HEK293 (cell line): ENCODE data around the gene GRB7.

Experiments used
- CTCF ChIA-PET: fragments of 350-600 bp; formaldehyde crosslinking; extraction: SDS; loops from one replicate; lab custom pipeline; 2021; ENCODE audit warnings: antibody characterized with exemption; lab: Yijun Ruan, JAX
- POLR2A ChIA-PET: fragments of 300-600 bp; formaldehyde crosslinking; extraction: SDS; loops from one replicate; lab custom pipeline; 2020; ENCODE audit warnings: antibody characterized with exemption, inconsistent platforms; lab: Yijun Ruan, JAX
- H3K27ac ChIP-seq: fragments of 200-500 bp; sonication (Bioruptor generic); 2 replicates; pipeline ENCODE4 v1.5.1; 2014; ENCODE audit warnings: low read depth, low read length, control low read depth, inconsistent platforms; ENCODE audit errors: extremely low read depth
- H3K36me3 ChIP-seq, 2 experiments: fragments of 200-500 bp in 1 of 2; sonication (Bioruptor generic) in 1 of 2; 1 replicate in 1 of 2; 2 replicates in 1 of 2; pipeline ENCODE4 v1.5.1; 2014 to 2017; ENCODE audit warnings: inconsistent platforms in 2 of 2, low read length in 2 of 2; ENCODE audit not compliant: control insufficient read depth in 2 of 2, insufficient read depth in 1 of 2
- H3K4me1 ChIP-seq: fragments of 200-500 bp; sonication (Bioruptor generic); 2 replicates; pipeline ENCODE4 v1.5.1; 2014; ENCODE audit warnings: mild to moderate bottlenecking, low read length, inconsistent platforms; ENCODE audit not compliant: control insufficient read depth, insufficient read depth
- H3K4me3 ChIP-seq: 2 replicates; pipeline ENCODE4 v1.5.1; 2011; ENCODE audit warnings: low read depth, mild to moderate bottlenecking, control low read depth, low read length, moderate library complexity
- H3K9me3 ChIP-seq: fragments of 200-500 bp; sonication (Bioruptor generic); 2 replicates; pipeline ENCODE4 v1.5.1; 2014; ENCODE audit warnings: low read depth, low read length, inconsistent platforms; ENCODE audit not compliant: control insufficient read depth, insufficient read depth
- FEZF1 ChIP-seq: fragments of 450-650 bp; formaldehyde crosslinking; IDR thresholded peaks from 2 replicates; pipeline ENCODE4 v1.5.1; 2016; ENCODE audit warnings: missing biosample characterization, missing genetic modification characterization
- GLI4 ChIP-seq: fragments of 450-650 bp; formaldehyde crosslinking; IDR thresholded peaks from 2 replicates; pipeline ENCODE4 v1.5.1; 2016; ENCODE audit warnings: missing biosample characterization, missing genetic modification characterization
- KLF1 ChIP-seq: fragments of 450-650 bp; formaldehyde crosslinking; IDR thresholded peaks from 2 replicates; pipeline ENCODE4 v1.5.1; 2016; ENCODE audit warnings: missing biosample characterization, missing genetic modification characterization
- MYNN ChIP-seq: fragments of 450-650 bp; formaldehyde crosslinking; IDR thresholded peaks from 2 replicates; pipeline ENCODE4 v1.5.1; 2016; ENCODE audit warnings: missing biosample characterization, missing genetic modification characterization, borderline replicate concordance
- SALL2 ChIP-seq: fragments of 450-650 bp; formaldehyde crosslinking; IDR thresholded peaks from 2 replicates; pipeline ENCODE4 v1.5.0; 2017; ENCODE audit warnings: missing biosample characterization, mild to moderate bottlenecking, missing genetic modification characterization, borderline replicate concordance
- SP3 ChIP-seq: fragments of 450-650 bp; formaldehyde crosslinking; IDR thresholded peaks from 2 replicates; pipeline ENCODE4 v1.5.1; 2016; ENCODE audit warnings: missing biosample characterization, missing genetic modification characterization
- ZIC2 ChIP-seq: fragments of 450-650 bp; formaldehyde crosslinking; IDR thresholded peaks from 2 replicates; pipeline ENCODE4 v1.5.1; 2016; ENCODE audit warnings: missing biosample characterization, missing genetic modification characterization
- ZNF155 ChIP-seq: fragments of 450-650 bp; formaldehyde crosslinking; IDR thresholded peaks from 2 replicates; pipeline ENCODE4 v1.5.1; 2016; ENCODE audit warnings: missing biosample characterization, missing genetic modification characterization
- ZNF16 ChIP-seq: fragments of 450-650 bp; formaldehyde crosslinking; IDR thresholded peaks from 2 replicates; pipeline ENCODE4 v1.5.1; 2016; ENCODE audit warnings: low read depth, missing biosample characterization, missing genetic modification characterization
- ZNF223 ChIP-seq: fragments of 450-650 bp; formaldehyde crosslinking; IDR thresholded peaks from 2 replicates; pipeline ENCODE4 v1.5.1; 2016; ENCODE audit warnings: missing biosample characterization, missing genetic modification characterization
- ZNF292 ChIP-seq: fragments of 450-650 bp; formaldehyde crosslinking; IDR thresholded peaks from 2 replicates; pipeline ENCODE4 v1.5.1; 2016; ENCODE audit warnings: low read depth, missing biosample characterization, missing genetic modification characterization, borderline replicate concordance
- ZNF335 ChIP-seq: fragments of 450-650 bp; formaldehyde crosslinking; conservative IDR thresholded peaks from 2 replicates; pipeline ENCODE4 v1.5.1; 2016; ENCODE audit warnings: missing biosample characterization, missing genetic modification characterization
- ZNF354C ChIP-seq: fragments of 450-650 bp; formaldehyde crosslinking; IDR thresholded peaks from 2 replicates; pipeline ENCODE4 v1.5.1; 2016; ENCODE audit warnings: missing biosample characterization, missing genetic modification characterization, low read depth, borderline replicate concordance
- ZNF394 ChIP-seq: fragments of 450-650 bp; formaldehyde crosslinking; IDR thresholded peaks from 2 replicates; pipeline ENCODE4 v1.5.1; 2016; ENCODE audit warnings: missing biosample characterization, missing genetic modification characterization, mild to moderate bottlenecking, moderate library complexity, borderline replicate concordance
- ZNF473 ChIP-seq: fragments of 450-650 bp; formaldehyde crosslinking; IDR thresholded peaks from 2 replicates; pipeline ENCODE4 v1.5.1; 2017; ENCODE audit warnings: missing biosample characterization, missing genetic modification characterization
- ZNF48 ChIP-seq: fragments of 450-650 bp; formaldehyde crosslinking; IDR thresholded peaks from 2 replicates; pipeline ENCODE4 v1.5.1; 2016; ENCODE audit warnings: missing biosample characterization, missing genetic modification characterization
- ZNF610 ChIP-seq: fragments of 450-650 bp; formaldehyde crosslinking; IDR thresholded peaks from 2 replicates; pipeline ENCODE4 v1.5.1; 2016; ENCODE audit warnings: missing biosample characterization, missing genetic modification characterization, borderline replicate concordance
- ZNF621 ChIP-seq: fragments of 450-650 bp; formaldehyde crosslinking; IDR thresholded peaks from 2 replicates; pipeline ENCODE4 v1.5.1; 2017; ENCODE audit warnings: missing biosample characterization, missing genetic modification characterization
- ZNF623 ChIP-seq: fragments of 450-650 bp; formaldehyde crosslinking; IDR thresholded peaks from 2 replicates; pipeline ENCODE4 v1.5.1; 2016; ENCODE audit warnings: missing biosample characterization, missing genetic modification characterization
- ZNF776 ChIP-seq: fragments of 450-650 bp; formaldehyde crosslinking; IDR thresholded peaks from 2 replicates; pipeline ENCODE4 v1.5.0; 2017; ENCODE audit warnings: missing biosample characterization, missing genetic modification characterization, borderline replicate concordance
- TF ChIP-seq, protein P1 (sequence below): fragments of 450-650 bp; formaldehyde crosslinking; IDR thresholded peaks from 2 replicates; pipeline ENCODE4 v1.5.1; 2017; ENCODE audit warnings: missing biosample characterization, mild to moderate bottlenecking, missing genetic modification characterization, moderate library complexity
- TF ChIP-seq, protein P2 (sequence below): fragments of 450-650 bp; formaldehyde crosslinking; optimal IDR thresholded peaks from 2 replicates; pipeline ENCODE3; 2016; ENCODE audit warnings: missing biosample characterization, mild to moderate bottlenecking, missing genetic modification characterization
- TF ChIP-seq, protein P3 (sequence below): fragments of 450-650 bp; formaldehyde crosslinking; IDR thresholded peaks from 2 replicates; pipeline ENCODE4 v1.5.1; 2016; ENCODE audit warnings: missing biosample characterization, missing genetic modification characterization
- TF ChIP-seq, protein P4 (sequence below): fragments of 450-650 bp; IDR thresholded peaks from 2 replicates; pipeline ENCODE4 v1.5.1; 2018; ENCODE audit warnings: missing biosample characterization, mild to moderate bottlenecking, missing genetic modification characterization
- TF ChIP-seq, protein P5 (sequence below): fragments of 450-650 bp; formaldehyde crosslinking; IDR thresholded peaks from 2 replicates; pipeline ENCODE4 v1.5.1; 2016; ENCODE audit warnings: missing biosample characterization, missing genetic modification characterization
- TF ChIP-seq, protein P6 (sequence below): fragments of 450-650 bp; IDR thresholded peaks from 2 replicates; pipeline ENCODE4 v1.5.1; 2018; ENCODE audit warnings: missing biosample characterization, missing genetic modification characterization
- TF ChIP-seq, protein P7 (sequence below): fragments of 450-650 bp; formaldehyde crosslinking; IDR thresholded peaks from 2 replicates; pipeline ENCODE4 v1.5.1; 2017; ENCODE audit warnings: missing biosample characterization, missing genetic modification characterization

GRB7 gene

DNA sequence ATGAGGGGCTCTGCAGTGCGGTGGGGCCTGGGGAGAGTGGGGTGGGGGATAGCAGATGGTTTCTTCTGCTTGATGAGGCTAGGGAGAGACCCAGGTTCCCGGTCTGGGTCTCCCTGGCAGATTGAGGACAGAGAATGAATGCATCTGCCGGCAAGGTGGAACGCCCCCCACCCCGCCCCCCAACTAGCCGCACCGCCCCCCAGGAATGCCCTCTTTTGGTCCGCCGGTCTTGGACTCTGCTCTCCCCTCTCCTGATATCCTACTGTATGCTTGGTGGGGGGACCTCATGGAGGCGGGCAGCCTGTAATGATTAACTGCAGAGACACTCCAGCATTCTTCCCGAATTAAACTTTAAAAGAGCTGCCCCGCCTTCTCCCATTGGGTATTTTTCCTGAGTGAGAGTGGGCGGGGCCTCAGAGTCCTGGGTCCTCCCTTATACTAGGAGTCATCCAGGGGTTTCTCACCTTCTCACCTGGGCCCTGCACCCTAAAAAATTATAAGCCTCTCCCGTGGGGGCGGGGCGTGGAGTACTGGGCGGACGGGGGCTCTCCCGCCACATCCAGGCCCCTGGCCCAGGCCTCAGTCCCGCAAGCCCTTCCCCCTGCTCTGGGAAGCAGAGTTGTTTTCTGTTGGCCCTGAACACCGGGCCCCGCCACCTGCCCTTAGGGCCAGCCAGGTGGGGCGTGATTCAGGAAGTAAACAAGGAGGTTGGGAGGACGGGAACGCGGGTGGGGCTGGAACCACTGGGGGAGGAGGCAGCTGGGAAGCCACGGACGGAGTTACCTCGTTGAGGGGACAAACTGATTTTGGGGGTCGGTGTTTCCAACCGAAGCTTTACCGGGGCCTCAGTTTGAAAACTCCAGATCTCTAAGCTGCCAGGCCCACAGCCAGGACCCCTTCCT is 1.5 kb downstream of the GRB7 start:
- peaks cover 24% of the 10 kb centered on the region for H3K4me1 ChIP-seq
- H3K4me3 ChIP-seq = peak overlapping the region; percentile 51
- CTCF ChIA-PET = interaction anchor here (0.6 to 1.2 kb wide), 5 partner anchors 9 to 1952 kb away, joined by 3 to 6 read pairs (median 4); partner anchors contain the start of gene MIEN1
- no peaks in the 10 kb centered on the region for H3K9me3 ChIP-seq
- H3K27ac ChIP-seq = peak overlapping the region; percentile 76
- no peaks in the 10 kb centered on the region; a peak in 1 of 3 replicates for H3K36me3 ChIP-seq
- POLR2A ChIA-PET = interaction anchor here (0.6 to 1.9 kb wide), 7 partner anchors 9 to 539 kb away, joined by 3 to 15 read pairs (median 5); partner anchors contain the start of genes ERBB2, MIEN1, PSMD3 and RPL19
- TF ChIP-seq, protein P1, sequence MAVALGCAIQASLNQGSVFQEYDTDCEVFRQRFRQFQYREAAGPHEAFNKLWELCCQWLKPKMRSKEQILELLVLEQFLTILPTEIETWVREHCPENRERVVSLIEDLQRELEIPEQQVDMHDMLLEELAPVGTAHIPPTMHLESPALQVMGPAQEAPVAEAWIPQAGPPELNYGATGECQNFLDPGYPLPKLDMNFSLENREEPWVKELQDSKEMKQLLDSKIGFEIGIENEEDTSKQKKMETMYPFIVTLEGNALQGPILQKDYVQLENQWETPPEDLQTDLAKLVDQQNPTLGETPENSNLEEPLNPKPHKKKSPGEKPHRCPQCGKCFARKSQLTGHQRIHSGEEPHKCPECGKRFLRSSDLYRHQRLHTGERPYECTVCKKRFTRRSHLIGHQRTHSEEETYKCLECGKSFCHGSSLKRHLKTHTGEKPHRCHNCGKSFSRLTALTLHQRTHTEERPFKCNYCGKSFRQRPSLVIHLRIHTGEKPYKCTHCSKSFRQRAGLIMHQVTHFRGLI (tag by site-specific recombination) = peak; percentile 73
- TF ChIP-seq FEZF1 (tag by site-specific recombination) (no peak), ZNF621 (no peak), ZNF16 (tag by site-specific recombination) (no peak), GLI4 (tag by site-specific recombination) (no peak), ZNF776 (tag by site-specific recombination) (no peak), ZNF292 (tag by site-specific recombination) (no peak), KLF1 (tag by site-specific recombination) (peak; percentile 88), ZNF354C (tag by site-specific recombination) (no peak), ZNF48 (no peak), ZNF394 (tag by site-specific recombination) (no peak), ZIC2 (tag by site-specific recombination) (no peak), SALL2 (tag by site-specific recombination) (no peak), ZNF623 (tag by site-specific recombination) (no peak), ZNF610 (no peak), ZNF335 (peak; percentile 70), ZNF155 (tag by site-specific recombination) (no peak), ZNF223 (no peak), ZNF473 (no peak), SP3 (tag by site-specific recombination) (no peak; the same call in none of the 2 replicates), MYNN (tag by site-specific recombination) (no peak)
- TF ChIP-seq, protein P2, sequence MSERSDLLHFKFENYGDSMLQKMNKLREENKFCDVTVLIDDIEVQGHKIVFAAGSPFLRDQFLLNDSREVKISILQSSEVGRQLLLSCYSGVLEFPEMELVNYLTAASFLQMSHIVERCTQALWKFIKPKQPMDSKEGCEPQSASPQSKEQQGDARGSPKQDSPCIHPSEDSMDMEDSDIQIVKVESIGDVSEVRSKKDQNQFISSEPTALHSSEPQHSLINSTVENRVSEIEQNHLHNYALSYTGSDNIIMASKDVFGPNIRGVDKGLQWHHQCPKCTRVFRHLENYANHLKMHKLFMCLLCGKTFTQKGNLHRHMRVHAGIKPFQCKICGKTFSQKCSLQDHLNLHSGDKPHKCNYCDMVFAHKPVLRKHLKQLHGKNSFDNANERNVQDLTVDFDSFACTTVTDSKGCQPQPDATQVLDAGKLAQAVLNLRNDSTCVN (tag by site-specific recombination) = no peak
- TF ChIP-seq, protein P3, sequence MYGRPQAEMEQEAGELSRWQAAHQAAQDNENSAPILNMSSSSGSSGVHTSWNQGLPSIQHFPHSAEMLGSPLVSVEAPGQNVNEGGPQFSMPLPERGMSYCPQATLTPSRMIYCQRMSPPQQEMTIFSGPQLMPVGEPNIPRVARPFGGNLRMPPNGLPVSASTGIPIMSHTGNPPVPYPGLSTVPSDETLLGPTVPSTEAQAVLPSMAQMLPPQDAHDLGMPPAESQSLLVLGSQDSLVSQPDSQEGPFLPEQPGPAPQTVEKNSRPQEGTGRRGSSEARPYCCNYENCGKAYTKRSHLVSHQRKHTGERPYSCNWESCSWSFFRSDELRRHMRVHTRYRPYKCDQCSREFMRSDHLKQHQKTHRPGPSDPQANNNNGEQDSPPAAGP (tag by site-specific recombination) = peak; percentile 76; the same call in 1 of the 2 replicates
- TF ChIP-seq, protein P4, sequence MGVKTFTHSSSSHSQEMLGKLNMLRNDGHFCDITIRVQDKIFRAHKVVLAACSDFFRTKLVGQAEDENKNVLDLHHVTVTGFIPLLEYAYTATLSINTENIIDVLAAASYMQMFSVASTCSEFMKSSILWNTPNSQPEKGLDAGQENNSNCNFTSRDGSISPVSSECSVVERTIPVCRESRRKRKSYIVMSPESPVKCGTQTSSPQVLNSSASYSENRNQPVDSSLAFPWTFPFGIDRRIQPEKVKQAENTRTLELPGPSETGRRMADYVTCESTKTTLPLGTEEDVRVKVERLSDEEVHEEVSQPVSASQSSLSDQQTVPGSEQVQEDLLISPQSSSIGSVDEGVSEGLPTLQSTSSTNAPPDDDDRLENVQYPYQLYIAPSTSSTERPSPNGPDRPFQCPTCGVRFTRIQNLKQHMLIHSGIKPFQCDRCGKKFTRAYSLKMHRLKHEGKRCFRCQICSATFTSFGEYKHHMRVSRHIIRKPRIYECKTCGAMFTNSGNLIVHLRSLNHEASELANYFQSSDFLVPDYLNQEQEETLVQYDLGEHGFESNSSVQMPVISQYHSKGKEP (tag by site-specific recombination) = no peak
- TF ChIP-seq, protein P5, sequence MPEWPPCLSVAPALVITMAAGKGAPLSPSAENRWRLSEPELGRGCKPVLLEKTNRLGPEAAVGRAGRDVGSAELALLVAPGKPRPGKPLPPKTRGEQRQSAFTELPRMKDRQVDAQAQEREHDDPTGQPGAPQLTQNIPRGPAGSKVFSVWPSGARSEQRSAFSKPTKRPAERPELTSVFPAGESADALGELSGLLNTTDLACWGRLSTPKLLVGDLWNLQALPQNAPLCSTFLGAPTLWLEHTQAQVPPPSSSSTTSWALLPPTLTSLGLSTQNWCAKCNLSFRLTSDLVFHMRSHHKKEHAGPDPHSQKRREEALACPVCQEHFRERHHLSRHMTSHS (tag by site-specific recombination) = no peak
- TF ChIP-seq, protein P6, sequence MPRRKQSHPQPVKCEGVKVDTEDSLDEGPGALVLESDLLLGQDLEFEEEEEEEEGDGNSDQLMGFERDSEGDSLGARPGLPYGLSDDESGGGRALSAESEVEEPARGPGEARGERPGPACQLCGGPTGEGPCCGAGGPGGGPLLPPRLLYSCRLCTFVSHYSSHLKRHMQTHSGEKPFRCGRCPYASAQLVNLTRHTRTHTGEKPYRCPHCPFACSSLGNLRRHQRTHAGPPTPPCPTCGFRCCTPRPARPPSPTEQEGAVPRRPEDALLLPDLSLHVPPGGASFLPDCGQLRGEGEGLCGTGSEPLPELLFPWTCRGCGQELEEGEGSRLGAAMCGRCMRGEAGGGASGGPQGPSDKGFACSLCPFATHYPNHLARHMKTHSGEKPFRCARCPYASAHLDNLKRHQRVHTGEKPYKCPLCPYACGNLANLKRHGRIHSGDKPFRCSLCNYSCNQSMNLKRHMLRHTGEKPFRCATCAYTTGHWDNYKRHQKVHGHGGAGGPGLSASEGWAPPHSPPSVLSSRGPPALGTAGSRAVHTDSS (tag by site-specific recombination) = no peak
- TF ChIP-seq, protein P7, sequence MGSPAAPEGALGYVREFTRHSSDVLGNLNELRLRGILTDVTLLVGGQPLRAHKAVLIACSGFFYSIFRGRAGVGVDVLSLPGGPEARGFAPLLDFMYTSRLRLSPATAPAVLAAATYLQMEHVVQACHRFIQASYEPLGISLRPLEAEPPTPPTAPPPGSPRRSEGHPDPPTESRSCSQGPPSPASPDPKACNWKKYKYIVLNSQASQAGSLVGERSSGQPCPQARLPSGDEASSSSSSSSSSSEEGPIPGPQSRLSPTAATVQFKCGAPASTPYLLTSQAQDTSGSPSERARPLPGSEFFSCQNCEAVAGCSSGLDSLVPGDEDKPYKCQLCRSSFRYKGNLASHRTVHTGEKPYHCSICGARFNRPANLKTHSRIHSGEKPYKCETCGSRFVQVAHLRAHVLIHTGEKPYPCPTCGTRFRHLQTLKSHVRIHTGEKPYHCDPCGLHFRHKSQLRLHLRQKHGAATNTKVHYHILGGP = no peak
